IMR-90 (cell line): Measurements from ENCODE around the gene ANKS3. TPM values are rescaled to one million over a fixed set of nuclear protein-coding genes. Genes with fewer than 3 reads are reported as not detected.

ENCODE experiments used
- ATAC-seq: fragments of 200-7000 bp; cut with Tn5 transposase; 2 replicates; pipeline ENCODE4 v1.9.1; 2020; ENCODE audit warnings: low read depth, mild to moderate bottlenecking, moderate library complexity
- BruUV-seq: library from RNA; stranded (reverse); fragments of 400-500 nt; replicated peaks from 2 replicates; lab custom pipeline; 2021; lab: Mats Ljungman, UMichigan
- CTCF ChIA-PET: fragments of 300-600 bp; formaldehyde crosslinking; extraction: SDS; loops from one replicate; lab custom pipeline; 2021; ENCODE audit warnings: antibody characterized with exemption; lab: Yijun Ruan, JAX
- POLR2A ChIA-PET: fragments of 300-600 bp; sonication (Branson Sonifier 250); formaldehyde crosslinking; loops from one replicate; lab custom pipeline; 2022; ENCODE audit warnings: antibody characterized with exemption; ENCODE audit not compliant: unreplicated experiment; lab: Charles Lee
- DNase-seq: peaks from one replicate; pipeline ENCODE4 v3.0.0; 2013
- H2AFZ ChIP-seq: replicated peaks from 2 replicates; pipeline ENCODE3; 2013; ENCODE audit warnings: low read length, mild to moderate bottlenecking; ENCODE audit not compliant: poor library complexity
- H2AK5ac ChIP-seq: 2 replicates; pipeline ENCODE4 v1.6.1; 2013; ENCODE audit warnings: low read depth, low read length, inconsistent platforms
- H2AK9ac ChIP-seq: replicated peaks from 2 replicates; pipeline ENCODE3; 2013; ENCODE audit warnings: mild to moderate bottlenecking, low read depth, low read length, moderate library complexity; ENCODE audit not compliant: poor library complexity
- H2BK120ac ChIP-seq: 2 replicates; pipeline ENCODE4 v1.6.1; 2013; ENCODE audit warnings: low read depth, low read length, inconsistent platforms
- H2BK15ac ChIP-seq: 3 replicates; pipeline ENCODE4 v1.6.1; 2013; ENCODE audit warnings: low read depth, low read length, inconsistent platforms
- H2BK20ac ChIP-seq: 2 replicates; pipeline ENCODE4 v1.6.1; 2013; ENCODE audit warnings: low read depth, mild to moderate bottlenecking, inconsistent platforms, low read length, moderate library complexity
- H2BK5ac ChIP-seq: 2 replicates; pipeline ENCODE4 v1.6.1; 2013; ENCODE audit warnings: mild to moderate bottlenecking, low read depth, low read length, inconsistent platforms; ENCODE audit not compliant: poor library complexity, severe bottlenecking
- H3K14ac ChIP-seq: replicated peaks from 2 replicates; pipeline ENCODE4 v1.6.1; 2013; ENCODE audit warnings: low read depth, low read length, inconsistent platforms
- H3K18ac ChIP-seq: 2 replicates; pipeline ENCODE4 v1.6.1; 2013; ENCODE audit warnings: low read depth, low read length, control low read depth
- H3K23ac ChIP-seq: 2 replicates; pipeline ENCODE4 v1.6.1; 2013; ENCODE audit warnings: low read depth, low read length, inconsistent platforms
- H3K27ac ChIP-seq: 2 replicates; pipeline ENCODE4 v1.5.1; 2013; ENCODE audit warnings: mild to moderate bottlenecking, control low read depth, low read length; ENCODE audit not compliant: insufficient read depth
- H3K27me3 ChIP-seq: 2 replicates; pipeline ENCODE4 v1.6.1; 2013; ENCODE audit warnings: low read length; ENCODE audit not compliant: control insufficient read depth, insufficient read depth
- H3K36me3 ChIP-seq: 2 replicates; pipeline ENCODE4 v1.6.1; 2013; ENCODE audit warnings: low read length, mixed read lengths; ENCODE audit not compliant: control insufficient read depth, insufficient read depth
- H3K4ac ChIP-seq: 2 replicates; pipeline ENCODE4 v1.6.1; 2013; ENCODE audit warnings: low read depth, low read length, inconsistent platforms
- H3K4me1 ChIP-seq: 2 replicates; pipeline ENCODE4 v1.6.1; 2013; ENCODE audit warnings: low read length, mixed read lengths; ENCODE audit not compliant: control insufficient read depth, insufficient read depth
- H3K4me2 ChIP-seq: 2 replicates; pipeline ENCODE4 v1.6.1; 2013; ENCODE audit warnings: low read depth, mild to moderate bottlenecking, control low read depth, low read length, moderate library complexity
- H3K4me3 ChIP-seq: 2 replicates; pipeline ENCODE4 v1.5.1; 2013; ENCODE audit warnings: low read depth, mild to moderate bottlenecking, control low read depth, low read length, moderate library complexity; ENCODE audit not compliant: insufficient read depth
- H3K56ac ChIP-seq: 2 replicates; pipeline ENCODE4 v1.6.1; 2013; ENCODE audit warnings: low read length, inconsistent platforms; ENCODE audit not compliant: insufficient read depth; ENCODE audit errors: extremely low read depth
- H3K79me1 ChIP-seq, 2 experiments: 2 replicates each; pipeline ENCODE4 v1.6.1; 2013; ENCODE audit warnings: low read length in 2 of 2, inconsistent platforms in 1 of 2, low read depth in 1 of 2
- H3K9ac ChIP-seq: 2 replicates; pipeline ENCODE4 v1.6.1; 2013; ENCODE audit warnings: low read depth, low read length, control low read depth
- H3K9me1 ChIP-seq: 2 replicates; pipeline ENCODE4 v1.6.1; 2013; ENCODE audit warnings: low read length, inconsistent platforms; ENCODE audit not compliant: insufficient read depth
- H3K9me3 ChIP-seq: 2 replicates; pipeline ENCODE4 v1.6.1; 2013; ENCODE audit warnings: low read length; ENCODE audit not compliant: control insufficient read depth, insufficient read depth
- H4K20me1 ChIP-seq: 2 replicates; pipeline ENCODE4 v1.6.1; 2013; ENCODE audit warnings: low read length, inconsistent platforms; ENCODE audit not compliant: insufficient read depth
- H4K5ac ChIP-seq: 2 replicates; pipeline ENCODE4 v1.6.1; 2013; ENCODE audit warnings: mild to moderate bottlenecking, low read depth, low read length, control low read depth
- H4K8ac ChIP-seq, 2 experiments: 2 replicates each; pipeline ENCODE4 v1.6.1; 2013; ENCODE audit warnings: low read depth in 2 of 2, low read length in 2 of 2, control low read depth in 1 of 2, inconsistent platforms in 1 of 2
- H4K91ac ChIP-seq: 2 replicates; pipeline ENCODE4 v1.6.1; 2013; ENCODE audit warnings: low read depth, low read length, inconsistent platforms; ENCODE audit not compliant: insufficient read depth
- MAZ ChIP-seq: IDR thresholded peaks from 2 replicates; pipeline ENCODE4 v1.6.1; 2012; ENCODE audit warnings: low read depth, mild to moderate bottlenecking, low read length, improper control_type of control experiment, moderate library complexity, borderline replicate concordance
- MXI1 ChIP-seq: IDR thresholded peaks from 2 replicates; pipeline ENCODE4 v1.6.1; 2012; ENCODE audit warnings: low read depth, mild to moderate bottlenecking, low read length, moderate library complexity, borderline replicate concordance
- RAD21 ChIP-seq: IDR thresholded peaks from 2 replicates; pipeline ENCODE4 v1.6.1; 2012; ENCODE audit warnings: low read length, improper control_type of control experiment
- RCOR1 ChIP-seq: IDR thresholded peaks from 2 replicates; pipeline ENCODE4 v1.6.1; 2012; ENCODE audit warnings: mild to moderate bottlenecking, low read length, improper control_type of control experiment; ENCODE audit not compliant: insufficient replicate concordance
- RFX5 ChIP-seq: IDR thresholded peaks from 2 replicates; pipeline ENCODE4 v1.8.0; 2012; ENCODE audit warnings: low read depth, mild to moderate bottlenecking, low read length, moderate library complexity
- WGBS, 2 experiments: methylation state at CpG; one replicate each; pipeline versions ENCODE4 v1.1.5 to v1.1.7; 2013; ENCODE audit warnings: missing lambda C conversion rate in 2 of 2; ENCODE audit not compliant: insufficient read length in 1 of 2; ENCODE audit errors: extremely low coverage in 2 of 2; 5-methylcytosine and 5-hydroxymethylcytosine counted together
- dilution Hi-C: fragments of 300-500 bp; cut with HindIII; formaldehyde crosslinking; loops from one replicate; pipeline ENCODE4 v1.14.3; 2018; ENCODE audit warnings: low sequenced_read_pairs; ENCODE audit not compliant: unreplicated experiment
- in situ Hi-C: fragments of 300-500 bp; cut with MboI; formaldehyde crosslinking; loops from 3 replicates; pipeline ENCODE4 v1.14.3; 2019; ENCODE audit warnings: low sequenced_read_pairs, inconsistent platforms, mixed read lengths
- intact Hi-C: fragments of 100-400 bp; cut with micrococcal nuclease; formaldehyde crosslinking; loops from 2 replicates; pipeline ENCODE4 v1.10.0; 2022
- polyA plus RNA-seq, 3 experiments: library from polyadenylated mRNA; depleted of rRNA; stranded (reverse); fragments of >200 nt; gene quantifications; 2 replicates each; pipeline ENCODE4 v1.2.3, GENCODE V29; 2012; ENCODE audit warnings: low replicate concordance in 1 of 3
- total RNA-seq: library from RNA; depleted of rRNA; stranded (reverse); fragments of >200 nt; gene quantifications from 2 replicates; pipeline ENCODE4 v1.2.3, GENCODE V29; 2012

Gene ANKS3
- total and polyA plus RNA-seq, 2 of the 4 experiments (the other 2 are of a cell fraction), result 24.4 to 25.0 TPM

GRCh38 chr16:4663465-4663776 is 70.7 kb downstream of the ANKS3 start:
- dilution Hi-C loops, result no loop called here
- DNase-seq (no peak), ATAC-seq (0 out of 2 replicates have a peak, but pooled peaks have one; percentile 11)
- H2AK5ac ChIP-seq, result no peak overlapping the region
- H3K23ac ChIP-seq, result no peak overlapping the region
- no peak overlapping the region for H3K14ac ChIP-seq
- peaks cover 57% of the 10 kb centered on the region for H3K36me3 ChIP-seq
- no peak overlapping the region for H3K9ac ChIP-seq
- H2BK20ac ChIP-seq, result no peak overlapping the region
- H3K27me3 ChIP-seq, result no peaks in the 10 kb centered on the region
- no peak overlapping the region for H2AFZ ChIP-seq
- POLR2A ChIA-PET, result no interaction called here
- TF ChIP-seq RAD21 (no peak), MXI1 (no peak), MAZ (no peak), RFX5 (no peak), RCOR1 (no peak)
- H3K9me3 ChIP-seq, result no peaks in the 10 kb centered on the region
- peaks cover 2% of the 10 kb centered on the region; the same call in 1 of the 2 replicates for H3K9me1 ChIP-seq
- H3K27ac ChIP-seq, result no peak overlapping the region
- 97% methylated on average over 3 of the region's 5 CpGs; no CpG with 5 or more reads in 1 of the 2 experiments for WGBS, 2 experiments
- peaks cover 14 to 40% of the 10 kb centered on the region in 2 experiments for H3K79me1 ChIP-seq
- H2AK9ac ChIP-seq, result peak overlapping the region; percentile 35
- no peak overlapping the region for H3K56ac ChIP-seq
- no peak overlapping the region for H3K4me2 ChIP-seq
- H3K4ac ChIP-seq, result no peak overlapping the region
- intact Hi-C loops, result no loop called here
- no peak overlapping the region for H2BK5ac ChIP-seq
- no peaks in the 10 kb centered on the region for H3K4me1 ChIP-seq
- H4K8ac ChIP-seq, result no peak overlapping the region
- H3K18ac ChIP-seq, result no peak overlapping the region
- H4K20me1 ChIP-seq, result peaks cover 35% of the 10 kb centered on the region; the same call in 1 of the 2 replicates
- H3K4me3 ChIP-seq, result no peak overlapping the region
- no peak overlapping the region for H4K91ac ChIP-seq
- no peak overlapping the region for H2BK120ac ChIP-seq
- no peak overlapping the region for H4K5ac ChIP-seq
- in situ Hi-C loops, result no loop called here
- CTCF ChIA-PET, result no interaction called here
- no peak overlapping the region for H2BK15ac ChIP-seq
- no TSS peak for BruUV-seq
